ENCODE data around the gene SUPT7L. TPM values are rescaled to one million over a fixed set of nuclear protein-coding genes. Genes with fewer than 3 reads are reported as not detected.
"Not testable (repeated sequence)": the region's sequence is repeated elsewhere in the genome, so short reads cannot be mapped to it uniquely, and the experiment has no call there.

Gene SUPT7L
- total and polyA plus RNA-seq, 7 donors = 17.1 to 33.8 (median 21.1) TPM

DNA sequence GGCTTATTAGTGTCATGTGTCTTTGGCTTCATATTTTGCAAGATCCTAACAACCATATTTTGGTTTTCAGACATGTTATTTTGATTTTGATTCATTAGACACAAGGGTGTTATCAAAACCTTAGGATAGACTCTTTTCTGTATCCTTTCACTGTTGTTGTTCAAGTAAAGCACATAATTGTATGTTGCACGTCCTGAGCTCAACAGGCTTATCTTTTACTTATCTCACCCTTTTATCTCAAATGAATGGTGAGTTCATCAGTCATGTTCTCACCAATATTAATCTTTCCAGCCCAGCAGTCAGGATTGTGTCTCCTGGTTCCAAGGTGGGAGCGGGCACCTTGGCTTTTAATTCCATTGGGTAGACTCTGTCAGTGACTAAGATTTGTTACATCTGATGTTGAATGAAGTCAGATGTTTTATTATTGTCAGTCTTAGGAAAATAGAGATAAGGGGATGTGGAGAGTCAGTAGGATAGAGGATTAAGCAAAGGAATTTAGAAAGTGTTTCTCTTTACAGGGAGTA, 22.6 kb downstream of the SUPT7L start:
- Histone ChIP-seq H3K27ac (no peak overlapping the region), H3K27me3 (ENCODE audit: insufficient read depth in 3 of 3, low read length in 2 of 3) (no peaks in the 10 kb centered on the region), H3K9me3 (no peaks in the 10 kb centered on the region), H3K36me3 (ENCODE audit: insufficient read depth in 1 of 2, low read depth in 1 of 2) (peaks cover 3 to 99% of the 10 kb centered on the region in 2 donors), H3K4me3 (no peak overlapping the region), H3K4me1 (no peaks in the 10 kb centered on the region)
- intact Hi-C loops (cut with DNase I) = no loop called here
- DNase-seq (no peak), ATAC-seq (no peak)
- no peak for TF ChIP-seq CTCF (IDR thresholded peaks at IDR 0.05)
- 84 to 90% (median 88%) methylated on average over 2 of the region's 2 CpGs for WGBS, 3 donors

GRCh38 chr2:27638709-27639108, 24.7 kb downstream of the SUPT7L start:
- no peak for ATAC-seq
- no peaks in the 10 kb centered on the region for H3K4me1 ChIP-seq
- H3K9me3 ChIP-seq = no peaks in the 10 kb centered on the region
- H3K27me3 ChIP-seq (ENCODE audit: insufficient read depth in 3 of 3, low read length in 2 of 3) = no peaks in the 10 kb centered on the region
- no peak overlapping the region for H3K27ac ChIP-seq
- intact Hi-C loops (cut with DNase I) = no loop called here
- 54 to 75% (median 55%) methylated on average over 3 of the region's 3 CpGs for WGBS, 3 donors
- no peak for TF ChIP-seq CTCF (IDR thresholded peaks at IDR 0.05)
- DNase-seq = no peak
- peaks cover 12 to 99% of the 10 kb centered on the region in 2 donors for H3K36me3 ChIP-seq (ENCODE audit: insufficient read depth in 1 of 2, low read depth in 1 of 2)
- H3K4me3 ChIP-seq = no peak overlapping the region

DNA sequence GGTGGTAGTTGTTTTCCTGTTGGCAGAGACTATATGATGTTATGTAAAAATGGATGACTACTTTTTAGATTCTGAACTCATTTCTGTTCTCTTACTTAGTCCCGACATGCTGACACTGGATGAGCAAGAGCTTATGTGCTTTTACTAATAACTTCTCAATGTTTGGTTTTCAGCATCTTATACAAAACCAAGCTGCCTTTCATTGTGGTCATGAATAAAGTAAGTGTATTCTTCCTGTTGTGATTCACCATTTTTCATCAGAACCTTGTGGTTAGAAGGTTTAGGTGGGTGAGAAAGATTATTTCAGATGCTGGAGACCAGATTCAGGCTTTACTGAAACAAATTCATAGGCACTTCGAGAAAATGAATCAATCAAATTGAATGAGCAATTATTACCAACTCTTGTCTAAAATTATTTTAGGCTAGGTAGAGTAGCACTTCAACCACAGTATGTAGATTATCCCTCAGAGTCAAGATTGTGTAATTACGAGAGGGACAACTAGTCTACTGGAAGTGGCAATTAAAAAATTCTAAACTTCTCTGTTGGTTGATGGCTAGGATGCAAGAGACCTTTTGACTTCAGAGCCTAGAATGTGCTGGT, 25.3 kb downstream of the SUPT7L start:
- intact Hi-C loops (cut with DNase I) = no loop called here
- WGBS, 3 donors = 93 to 95% (median 94%) methylated on average over 3 of the region's 3 CpGs
- Histone ChIP-seq H3K27me3 (ENCODE audit: insufficient read depth in 3 of 3, low read length in 2 of 3) (no peaks in the 10 kb centered on the region), H3K27ac (no peak overlapping the region), H3K9me3 (no peaks in the 10 kb centered on the region), H3K4me1 (no peaks in the 10 kb centered on the region), H3K4me3 (no peak overlapping the region), H3K36me3 (ENCODE audit: insufficient read depth in 1 of 2, low read depth in 1 of 2) (peaks cover 12 to 99% of the 10 kb centered on the region in 2 donors)
- DNase-seq (no peak), ATAC-seq (no peak)
- TF ChIP-seq CTCF (IDR thresholded peaks at IDR 0.05) = no peak

DNA sequence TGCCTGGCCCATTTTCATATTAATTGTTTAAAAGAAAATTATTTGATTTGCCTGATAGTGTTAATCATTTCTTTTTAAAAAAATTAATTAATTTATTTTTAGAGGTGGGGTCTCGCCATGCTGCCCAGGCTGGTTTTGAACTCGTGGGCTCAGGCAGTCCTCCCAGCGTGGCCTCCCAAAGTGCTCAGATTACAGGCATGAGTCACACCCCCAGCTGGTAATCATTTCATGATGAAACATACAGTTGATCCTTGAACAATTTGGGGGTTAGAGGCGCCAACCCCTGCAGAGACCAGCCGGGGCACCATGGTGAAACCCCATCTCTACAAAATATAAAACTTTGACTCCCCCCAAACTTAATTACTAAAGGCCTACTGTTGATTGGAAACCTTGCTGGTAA, 26.6 kb downstream of the SUPT7L start:
- no peak overlapping the region for H3K27ac ChIP-seq
- H3K27me3 ChIP-seq (ENCODE audit: insufficient read depth in 3 of 3, low read length in 2 of 3) = no peaks in the 10 kb centered on the region
- no peak for DNase-seq
- no peaks in the 10 kb centered on the region for H3K9me3 ChIP-seq
- no peaks in the 10 kb centered on the region for H3K4me1 ChIP-seq
- 88 to 90% (median 90%) methylated on average over 5 of the region's 5 CpGs for WGBS, 3 donors
- H3K36me3 ChIP-seq (ENCODE audit: insufficient read depth in 1 of 2, low read depth in 1 of 2) = peaks cover 12 to 100% of the 10 kb centered on the region in 2 donors
- intact Hi-C loops (cut with DNase I) = no loop called here
- no peak overlapping the region for H3K4me3 ChIP-seq
- no peak for ATAC-seq
- no peak for TF ChIP-seq CTCF (IDR thresholded peaks at IDR 0.05)

DNA sequence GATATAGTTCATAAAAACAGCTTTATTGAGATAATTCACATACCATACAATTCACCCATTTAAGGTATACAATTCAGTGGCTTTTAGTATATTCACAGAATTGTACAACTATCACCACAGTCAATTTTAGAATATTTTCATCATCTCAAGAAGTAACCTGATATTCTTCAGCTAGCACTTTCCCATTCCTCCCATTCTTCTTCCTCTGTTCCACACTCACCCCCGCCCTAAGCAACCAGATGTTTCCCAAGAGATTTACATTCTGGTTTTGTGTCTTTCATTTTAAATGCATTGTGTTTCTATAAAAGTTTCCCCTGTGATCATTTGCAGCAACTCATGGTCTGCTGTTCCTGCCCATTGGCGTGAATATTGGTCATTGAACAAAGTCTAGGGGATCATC, 29.1 kb downstream of the SUPT7L start:
- Histone ChIP-seq H3K4me3 (no peak overlapping the region), H3K9me3 (no peaks in the 10 kb centered on the region), H3K27me3 (ENCODE audit: insufficient read depth in 3 of 3, low read length in 2 of 3) (no peaks in the 10 kb centered on the region), H3K36me3 (ENCODE audit: insufficient read depth in 1 of 2, low read depth in 1 of 2) (peaks cover 14 to 96% of the 10 kb centered on the region in 2 donors), H3K4me1 (peaks cover 6% of the 10 kb centered on the region), H3K27ac (no peak overlapping the region)
- 90 to 96% (median 94%) methylated on average over 2 of the region's 2 CpGs for WGBS, 3 donors
- no peak for ATAC-seq
- DNase-seq = no peak
- no peak for TF ChIP-seq CTCF (IDR thresholded peaks at IDR 0.05)
- intact Hi-C loops (cut with DNase I) = no loop called here

- ATAC-seq; H3K27ac ChIP-seq; H3K9me3 ChIP-seq; H3K27me3 ChIP-seq (ENCODE audit: insufficient read depth in 3 of 3, low read length in 2 of 3); DNase-seq; H3K4me1 ChIP-seq; H3K4me3 ChIP-seq; intact Hi-C loops (cut with DNase I): not testable (repeated sequence)
- 89 to 98% (median 97%) methylated on average over 2 of the region's 2 CpGs for WGBS, 3 donors
- H3K36me3 ChIP-seq (ENCODE audit: insufficient read depth in 1 of 2, low read depth in 1 of 2) = peaks cover 8 to 56% of the 10 kb centered on the region in 2 donors
Observed at GRCh38 chr2:27630257-27630656, 33.2 kb downstream of the SUPT7L start.

All from psoas muscle (tissue), 8 donors.